Suprapubic skin (tissue), 4 donors: Measurements from ENCODE around the gene CDC42EP5.

ENCODE experiments used
- CTCF ChIP-seq, 2 donors: fragments of 200-600 bp in 1 of 2; fragments of 450-650 bp in 1 of 2; sonication (generic) in 1 of 2; IDR thresholded peaks; one replicate each; pipeline ENCODE4 v1.5.1; 2016 to 2019; ENCODE audit warnings: antibody characterized with exemption in 2 of 2, mild to moderate bottlenecking in 1 of 2, moderate library complexity in 1 of 2
- EP300 ChIP-seq: sonication (generic); formaldehyde crosslinking; IDR thresholded peaks from one replicate; pipeline ENCODE4 v1.6.1; 2017; ENCODE audit warnings: antibody characterized with exemption
- POLR2A ChIP-seq, 2 donors: fragments of 450-650 bp; IDR thresholded peaks; one replicate each; pipeline ENCODE4 v1.6.1; 2017; ENCODE audit warnings: antibody characterized with exemption in 2 of 2, mild to moderate bottlenecking in 2 of 2, moderate library complexity in 2 of 2
- POLR2AphosphoS5 ChIP-seq, 3 donors: sonication (generic); formaldehyde crosslinking; IDR thresholded peaks; one replicate each; pipeline ENCODE4 v1.6.1; 2017; ENCODE audit warnings: antibody characterized with exemption in 3 of 3

DNA sequence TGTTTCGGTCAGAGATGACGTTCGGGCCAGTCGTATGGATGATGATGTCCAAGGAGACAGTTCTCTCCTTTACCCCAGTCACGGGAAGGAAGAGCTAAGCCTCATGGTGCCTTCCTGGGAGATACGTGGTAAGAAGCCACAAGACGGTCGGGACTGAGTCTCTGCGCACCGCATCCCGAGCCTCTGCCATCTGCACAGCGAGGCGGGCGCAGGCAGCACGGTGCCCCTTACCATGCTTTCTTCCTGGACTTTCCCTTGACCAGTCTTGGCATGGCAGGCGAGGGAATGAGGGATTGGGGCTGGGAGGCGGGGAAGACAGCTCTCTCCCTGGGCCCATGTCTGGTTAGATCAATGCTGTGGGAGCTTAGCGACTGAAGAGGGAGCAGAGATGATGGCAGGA lies 19.5 kb upstream of the CDC42EP5 start:
- no peak for TF ChIP-seq CTCF (IDR thresholded peaks at IDR 0.05)
- TF ChIP-seq POLR2AphosphoS5 (IDR thresholded peaks at IDR 0.05), result no peak
- no peak for TF ChIP-seq POLR2A (IDR thresholded peaks at IDR 0.05)
- no peak for TF ChIP-seq EP300
